Parathyroid adenoma (tissue), 2 donors: ENCODE data around the gene C20orf204.

Experiments
- H2AFZ ChIP-seq: fragments of 300-600 bp; sonication (generic); one replicate; pipeline ENCODE4 v1.7.0; 2017; ENCODE audit warnings: antibody characterized with exemption, mild to moderate bottlenecking
- H3K27ac ChIP-seq: fragments of 300-600 bp; sonication (generic); one replicate; pipeline ENCODE4 v1.7.0; 2017
- H3K27me3 ChIP-seq: fragments of 300-600 bp; sonication (generic); one replicate; pipeline ENCODE4 v1.7.0; 2017; ENCODE audit warnings: low read length; ENCODE audit not compliant: control insufficient read depth, insufficient read depth
- H3K36me3 ChIP-seq: fragments of 300-600 bp; sonication (generic); one replicate; pipeline ENCODE4 v1.7.0; 2017; ENCODE audit warnings: low read length; ENCODE audit not compliant: control insufficient read depth, insufficient read depth
- H3K4me1 ChIP-seq: fragments of 300-600 bp; sonication (generic); one replicate; pipeline ENCODE4 v1.7.0; 2017; ENCODE audit warnings: control low read depth
- H3K4me2 ChIP-seq: fragments of 300-600 bp; sonication (generic); one replicate; pipeline ENCODE4 v1.7.0; 2017; ENCODE audit warnings: low read length
- H3K4me3 ChIP-seq: fragments of 300-600 bp; sonication (generic); one replicate; pipeline ENCODE4 v1.7.0; 2017; ENCODE audit warnings: low read depth, low read length
- H3K79me2 ChIP-seq: fragments of 300-600 bp; sonication (generic); one replicate; pipeline ENCODE4 v1.7.0; 2017; ENCODE audit warnings: control low read depth
- H3K9ac ChIP-seq: fragments of 300-600 bp; sonication (generic); one replicate; pipeline ENCODE4 v1.7.0; 2017; ENCODE audit warnings: mild to moderate bottlenecking
- H3K9me3 ChIP-seq: fragments of 300-600 bp; sonication (generic); one replicate; pipeline ENCODE4 v1.7.0; 2017; ENCODE audit warnings: low read length; ENCODE audit not compliant: control insufficient read depth
- TF ChIP-seq, protein P1 (sequence below): fragments of 300-600 bp; sonication (generic); IDR thresholded peaks from one replicate; pipeline ENCODE4 v1.7.0; 2017; ENCODE audit warnings: antibody characterized with exemption, mild to moderate bottlenecking
- donor health status: primary hyperparathyroidism.

Gene C20orf204

DNA sequence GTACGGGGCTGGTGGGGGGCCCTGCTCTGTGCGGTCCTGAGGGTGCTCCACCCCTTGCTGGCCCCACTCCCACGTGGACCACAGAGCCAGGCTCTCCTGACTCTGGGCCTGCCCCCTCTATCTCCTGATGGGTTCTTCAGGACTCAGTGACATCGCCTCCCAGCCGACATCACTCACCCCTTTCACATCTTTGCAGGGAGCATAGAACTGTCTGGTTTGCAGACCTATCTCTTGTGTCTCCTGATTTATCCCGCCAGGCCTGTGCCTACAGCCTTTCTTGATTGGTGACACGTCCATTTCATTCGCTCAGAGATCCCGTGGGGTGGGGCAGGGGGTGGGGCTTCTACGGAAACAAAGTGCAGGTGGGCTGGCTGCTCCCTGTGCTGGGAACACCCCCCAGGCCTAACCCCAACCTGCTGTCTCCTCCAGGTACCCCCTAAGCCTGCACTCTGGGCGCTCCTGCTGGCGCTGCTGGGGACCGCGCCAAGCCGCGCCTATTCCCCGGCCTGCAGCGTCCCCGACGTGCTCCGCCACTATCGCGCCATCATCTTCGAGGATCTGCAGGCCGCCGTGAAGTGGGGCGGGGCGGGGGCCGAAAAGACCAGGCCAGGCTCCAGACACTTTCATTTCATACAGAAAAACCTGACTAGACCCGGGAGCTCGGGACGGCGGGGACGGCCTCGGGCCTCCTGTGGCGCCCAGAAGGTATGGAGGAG lies 1.7 kb downstream of the C20orf204 start:
- H3K4me1 ChIP-seq = peaks cover 4% of the 10 kb centered on the region
- no peaks in the 10 kb centered on the region for H3K27me3 ChIP-seq
- H3K9me3 ChIP-seq = no peaks in the 10 kb centered on the region
- H3K27ac ChIP-seq = no peak overlapping the region
- peak overlapping the region; percentile 88 for H2AFZ ChIP-seq
- no peak overlapping the region for H3K9ac ChIP-seq
- no peaks in the 10 kb centered on the region for H3K79me2 ChIP-seq
- peak overlapping the region; percentile 65 for H3K4me3 ChIP-seq
- H3K4me2 ChIP-seq = peak overlapping the region; percentile 82
- TF ChIP-seq, protein P1, sequence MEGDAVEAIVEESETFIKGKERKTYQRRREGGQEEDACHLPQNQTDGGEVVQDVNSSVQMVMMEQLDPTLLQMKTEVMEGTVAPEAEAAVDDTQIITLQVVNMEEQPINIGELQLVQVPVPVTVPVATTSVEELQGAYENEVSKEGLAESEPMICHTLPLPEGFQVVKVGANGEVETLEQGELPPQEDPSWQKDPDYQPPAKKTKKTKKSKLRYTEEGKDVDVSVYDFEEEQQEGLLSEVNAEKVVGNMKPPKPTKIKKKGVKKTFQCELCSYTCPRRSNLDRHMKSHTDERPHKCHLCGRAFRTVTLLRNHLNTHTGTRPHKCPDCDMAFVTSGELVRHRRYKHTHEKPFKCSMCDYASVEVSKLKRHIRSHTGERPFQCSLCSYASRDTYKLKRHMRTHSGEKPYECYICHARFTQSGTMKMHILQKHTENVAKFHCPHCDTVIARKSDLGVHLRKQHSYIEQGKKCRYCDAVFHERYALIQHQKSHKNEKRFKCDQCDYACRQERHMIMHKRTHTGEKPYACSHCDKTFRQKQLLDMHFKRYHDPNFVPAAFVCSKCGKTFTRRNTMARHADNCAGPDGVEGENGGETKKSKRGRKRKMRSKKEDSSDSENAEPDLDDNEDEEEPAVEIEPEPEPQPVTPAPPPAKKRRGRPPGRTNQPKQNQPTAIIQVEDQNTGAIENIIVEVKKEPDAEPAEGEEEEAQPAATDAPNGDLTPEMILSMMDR = no peak
- H3K36me3 ChIP-seq = no peaks in the 10 kb centered on the region

DNA sequence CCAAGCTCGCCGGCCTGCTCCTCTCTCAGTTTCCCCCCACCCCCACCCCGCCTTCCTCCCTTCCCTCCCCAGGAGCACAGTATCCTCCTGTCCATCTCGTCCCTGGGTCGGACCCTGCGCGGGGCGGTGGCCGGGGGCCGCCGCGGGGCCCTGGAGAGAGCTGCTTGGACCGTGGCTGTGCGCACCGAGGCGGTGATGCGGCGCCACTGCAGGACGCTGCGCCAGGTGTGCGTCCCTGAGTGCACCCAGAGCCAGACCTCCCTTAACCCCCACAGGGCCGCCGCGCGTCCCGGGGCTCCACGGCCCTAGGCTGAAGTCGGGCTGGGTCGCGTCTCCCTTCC lies 2.2 kb downstream of the C20orf204 start:
- Histone ChIP-seq H3K9ac (no peak overlapping the region), H3K27me3 (no peaks in the 10 kb centered on the region), H3K4me2 (peak overlapping the region; percentile 82), H3K27ac (no peak overlapping the region), H3K36me3 (no peaks in the 10 kb centered on the region), H3K79me2 (no peaks in the 10 kb centered on the region), H2AFZ (peak overlapping the region; percentile 88), H3K9me3 (no peaks in the 10 kb centered on the region), H3K4me3 (peak overlapping the region; percentile 65), H3K4me1 (peaks cover 4% of the 10 kb centered on the region)
- TF ChIP-seq, protein P1 = no peak

DNA sequence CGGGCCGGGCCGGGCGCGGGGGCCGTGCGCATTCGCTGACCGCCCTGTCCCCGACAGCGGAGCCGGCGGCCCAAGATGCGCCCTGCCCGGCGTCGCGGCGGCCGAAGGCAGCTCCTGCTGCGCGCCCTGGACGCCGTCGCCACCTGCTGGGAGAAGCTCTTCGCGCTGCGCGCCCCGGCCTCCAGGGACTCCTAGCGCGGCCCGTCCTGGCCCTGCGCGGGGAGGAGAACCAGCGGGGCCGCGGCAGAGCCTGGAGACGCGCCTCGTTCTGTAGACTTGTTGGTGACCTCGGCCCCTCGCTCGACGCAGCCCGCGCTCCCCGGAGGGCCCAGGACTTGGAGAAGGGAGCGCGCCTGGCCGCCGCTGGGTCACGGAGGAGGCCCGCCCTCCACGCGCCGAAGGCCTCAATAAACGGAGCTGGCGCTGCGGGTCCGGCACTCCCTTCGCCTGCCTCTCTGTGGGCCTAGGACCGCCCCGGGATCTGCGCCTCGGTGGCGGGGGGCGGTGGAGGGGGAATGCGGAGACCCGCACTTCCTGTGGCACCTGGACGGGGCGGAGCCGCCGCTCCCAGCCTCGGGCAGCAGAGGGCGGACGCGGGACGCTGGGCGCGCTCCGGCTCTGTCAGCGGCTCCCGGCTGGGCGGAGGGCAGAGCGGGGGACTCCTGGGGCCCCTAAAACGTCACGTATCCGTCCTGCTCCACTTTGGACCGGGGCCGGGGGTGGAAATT lies 2.7 kb downstream of the C20orf204 start:
- Histone ChIP-seq H3K27ac (peak overlapping the region; percentile 37), H3K4me2 (peak overlapping the region; percentile 82), H3K9ac (no peak overlapping the region), H3K9me3 (no peaks in the 10 kb centered on the region), H3K79me2 (no peaks in the 10 kb centered on the region), H3K27me3 (no peaks in the 10 kb centered on the region), H3K4me3 (peak overlapping the region; percentile 65), H3K4me1 (peaks cover 4% of the 10 kb centered on the region), H2AFZ (peak overlapping the region; percentile 88), H3K36me3 (no peaks in the 10 kb centered on the region)
- TF ChIP-seq, protein P1 = peak; percentile 84

GRCh38 chr20:64039293-64040160 lies 3.5 kb downstream of the C20orf204 start:
- Histone ChIP-seq H3K4me2 (peak overlapping the region; percentile 82), H3K9me3 (no peaks in the 10 kb centered on the region), H2AFZ (peak overlapping the region; percentile 88), H3K9ac (no peak overlapping the region), H3K27ac (peak overlapping the region; percentile 37), H3K79me2 (no peaks in the 10 kb centered on the region), H3K4me1 (peaks cover 4% of the 10 kb centered on the region), H3K4me3 (peak overlapping the region; percentile 65), H3K36me3 (no peaks in the 10 kb centered on the region), H3K27me3 (no peaks in the 10 kb centered on the region)
- TF ChIP-seq, protein P1 = no peak
